LNCAP (cell line): ENCODE measurements around the gene CACHD1.

Source experiments
- CTCF ChIP-seq: fragments of 450-650 bp; IDR thresholded peaks from 2 replicates; pipeline ENCODE4 v1.5.1; 2017; ENCODE audit warnings: mild to moderate bottlenecking

The CACHD1 gene

DNA sequence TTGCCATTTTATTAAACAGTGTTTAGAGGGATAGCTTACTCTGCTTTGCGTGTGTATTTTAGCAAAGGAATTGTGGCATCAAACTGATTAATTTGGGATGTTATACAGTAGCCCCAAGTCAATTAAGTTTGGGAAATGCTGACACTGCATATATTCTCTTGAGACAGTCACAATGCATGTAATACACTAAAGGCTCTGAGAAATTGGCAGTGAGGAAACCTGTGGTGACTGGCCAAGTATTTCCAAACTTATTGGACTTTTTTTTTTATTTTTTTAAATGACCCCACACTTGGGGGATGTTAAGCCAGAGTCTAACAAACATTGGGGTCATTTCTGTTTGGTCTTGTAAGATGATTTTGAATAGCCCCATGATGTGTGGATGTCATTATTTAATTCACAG is 207.6 kb downstream of the CACHD1 start:
- no peak for TF ChIP-seq CTCF

GRCh38 chr1:64678366-64678765 is 208.4 kb downstream of the CACHD1 start:
- no peak for TF ChIP-seq CTCF

DNA sequence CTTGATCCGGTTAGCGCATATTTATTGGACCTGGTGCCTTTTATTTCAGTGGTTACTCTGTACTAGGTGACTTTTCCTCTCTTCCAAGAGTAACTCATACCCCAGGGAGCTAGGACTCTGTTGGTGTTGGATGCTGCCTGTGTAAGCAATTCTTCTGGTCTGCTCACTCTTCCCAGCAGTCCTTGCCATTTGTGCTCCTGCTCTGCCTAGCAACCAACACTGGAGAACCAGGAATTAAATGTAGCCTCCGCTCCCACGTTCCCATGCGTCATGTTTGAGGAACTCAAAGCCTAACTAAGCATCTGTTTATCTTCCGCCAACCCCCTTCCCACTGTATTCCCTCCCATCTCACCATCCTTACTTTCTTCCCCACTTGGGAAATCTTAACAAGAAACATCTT is 209.2 kb downstream of the CACHD1 start:
- TF ChIP-seq CTCF, result no peak

DNA sequence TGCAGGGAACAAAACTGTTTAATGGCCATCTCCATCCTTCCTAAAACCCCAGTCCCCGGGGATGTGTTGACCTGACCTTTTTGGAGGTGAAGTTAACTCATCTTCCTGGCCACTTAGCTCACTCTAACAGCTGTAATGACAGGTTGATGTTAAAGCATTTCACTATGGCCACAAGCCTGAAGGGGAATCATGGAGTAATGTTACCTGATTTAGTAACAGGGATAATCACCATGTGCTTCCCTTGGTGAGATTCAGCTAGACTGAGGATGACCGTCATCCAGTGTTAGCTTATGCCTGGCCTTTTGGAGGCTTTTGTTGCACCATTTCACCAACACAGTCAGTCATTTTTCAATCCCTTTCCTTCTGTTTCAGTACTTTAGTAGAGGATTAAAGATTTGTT is 210.7 kb downstream of the CACHD1 start:
- no peak for TF ChIP-seq CTCF

DNA sequence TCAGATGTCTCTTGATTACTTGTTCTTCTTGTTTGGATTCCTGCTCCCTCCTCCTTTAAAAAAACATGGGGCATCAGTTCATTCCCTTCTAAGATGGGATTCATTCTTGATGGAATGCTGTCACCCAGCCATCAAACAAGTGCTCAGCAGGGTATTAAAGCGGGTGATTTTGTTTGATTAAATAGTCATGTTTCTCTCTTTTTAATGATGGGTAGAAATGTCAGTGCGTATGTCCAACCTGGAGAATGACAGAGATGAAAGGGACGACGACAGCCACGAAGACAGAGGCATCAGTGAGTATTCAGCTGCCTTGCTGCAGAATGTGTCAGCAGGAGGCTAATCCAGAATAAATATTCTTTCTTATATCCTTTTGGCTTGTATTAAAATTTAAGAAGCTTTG is 211.1 kb downstream of the CACHD1 start:
- no peak for TF ChIP-seq CTCF

- no peak for TF ChIP-seq CTCF
Observed at GRCh38 chr1:64683419-64683818, 213.5 kb downstream of the CACHD1 start.

GRCh38 chr1:64685217-64685616 is 215.3 kb downstream of the CACHD1 start:
- no peak for TF ChIP-seq CTCF

DNA sequence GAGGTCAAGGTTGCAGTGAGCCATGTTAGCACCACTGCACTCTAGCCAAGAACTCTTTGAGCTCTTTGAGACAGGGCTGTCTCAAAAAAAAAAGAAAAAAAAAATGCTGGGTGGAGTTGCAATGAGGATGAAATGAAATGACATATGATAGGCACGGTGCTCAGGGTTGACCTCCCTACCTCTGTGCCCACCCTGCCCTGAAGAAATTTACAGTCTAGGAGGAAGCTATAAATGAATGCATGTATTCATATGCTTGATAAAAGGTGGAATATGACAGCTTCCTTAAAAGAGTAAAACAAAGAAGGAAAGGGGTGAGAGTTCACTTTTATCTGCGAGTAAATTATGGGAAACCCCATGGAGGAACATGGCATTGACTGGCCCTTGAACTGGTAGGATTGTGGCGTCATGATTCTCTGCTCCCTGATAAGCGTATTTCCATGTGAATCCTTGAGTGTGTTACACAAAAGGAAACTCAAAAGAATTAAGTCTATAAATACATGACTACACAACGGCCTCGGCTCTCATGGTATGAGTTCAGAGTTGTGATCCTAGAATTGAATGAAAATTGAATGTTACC is 215.9 kb downstream of the CACHD1 start:
- no peak for TF ChIP-seq CTCF
